ENCODE data around the gene ADAMTSL2. TPM values are rescaled to one million over a fixed set of nuclear protein-coding genes. Genes with fewer than 3 reads are reported as not detected.

Gene ADAMTSL2
- polyA plus RNA-seq, 2 of the 4 experiments (the other 2 are of a cell fraction), result not detected

GRCh38 chr9:133569121-133569785, 34.7 kb downstream of the ADAMTSL2 start:
- Histone ChIP-seq H3K9me3 (no peaks in the 10 kb centered on the region), H3K27ac (no peak overlapping the region), H3K4me2 (no peak overlapping the region), H3K4me1 (no peaks in the 10 kb centered on the region), H3K4me3 (no peak overlapping the region)
- TF ChIP-seq SMC3 (IDR thresholded peaks at IDR 0.05) (no peak), BCL3 (IDR thresholded peaks at IDR 0.05) (no peak), CHD2 (IDR thresholded peaks at IDR 0.05; ENCODE audit: low read length, partially characterized antibody) (no peak), NR3C1 (IDR thresholded peaks at IDR 0.05) (no peak), PBX3 (IDR thresholded peaks at IDR 0.05) (no peak), FOSL2 (IDR thresholded peaks at IDR 0.05) (no peak), FOSL2 (CRISPR knock-in tag; IDR thresholded peaks at IDR 0.05) (no peak), TP53 (CRISPR knock-in tag; IDR thresholded peaks at IDR 0.05) (no peak), MAX (IDR thresholded peaks at IDR 0.05) (no peak), CTCF (IDR thresholded peaks at IDR 0.05) (no peak), NFE2L2 (conservative IDR thresholded peaks at IDR 0.05; ENCODE audit: low read length) (no peak), GATA3 (IDR thresholded peaks at IDR 0.05; ENCODE audit: borderline replicate concordance) (no peak), EHF (CRISPR knock-in tag; IDR thresholded peaks at IDR 0.05) (no peak), ZFP36 (IDR thresholded peaks at IDR 0.05; ENCODE audit: borderline replicate concordance, partially characterized antibody) (no peak), ATOH8 (CRISPR knock-in tag; IDR thresholded peaks at IDR 0.05; ENCODE audit: low read depth) (no peak)
- FAIRE-seq, result no peak
- ChIA-PET CTCF (interaction anchor here (1.1 kb wide), 1 partner anchor 13 kb away, joined by 3 read pairs; no protein-coding TSS in a partner anchor), POLR2A (no interaction called here)
- 49% methylated on average over 12 of the region's 14 CpGs for WGBS (ENCODE audit: missing lambda C conversion rate)
- DNase-seq (ENCODE audit: low read depth in 1 of 2, low spot score in 1 of 2), result no peak
- ATAC-seq, result no peak

GRCh38 chr9:133569891-133570690, 35.6 kb downstream of the ADAMTSL2 start:
- Histone ChIP-seq H3K4me1 (no peaks in the 10 kb centered on the region), H3K27ac (no peak overlapping the region), H3K4me2 (no peak overlapping the region), H3K4me3 (no peak overlapping the region), H3K9me3 (no peaks in the 10 kb centered on the region)
- CTCF ChIA-PET, result no interaction called here
- POLR2A ChIA-PET, result no interaction called here
- WGBS (ENCODE audit: missing lambda C conversion rate), result 69% methylated on average over 34 of the region's 36 CpGs
- FAIRE-seq, result no peak
- TF ChIP-seq MYC (IDR thresholded peaks at IDR 0.05; ENCODE audit: borderline replicate concordance, low read length) (no peak), GATA3 (IDR thresholded peaks at IDR 0.05; ENCODE audit: borderline replicate concordance) (no peak)
- ATAC-seq, result no peak
- no peak for DNase-seq (ENCODE audit: low read depth in 1 of 2, low spot score in 1 of 2)

GRCh38 chr9:133570691-133571080, 36.2 kb downstream of the ADAMTSL2 start:
- no peaks in the 10 kb centered on the region for H3K4me1 ChIP-seq
- FAIRE-seq (no peak), DNase-seq (ENCODE audit: low read depth in 1 of 2, low spot score in 1 of 2) (no peak), ATAC-seq (no peak)
- 56% methylated on average over 16 of the region's 16 CpGs for WGBS (ENCODE audit: missing lambda C conversion rate)
- H3K9me3 ChIP-seq, result no peaks in the 10 kb centered on the region
- ChIA-PET CTCF (no interaction called here), POLR2A (no interaction called here)
- H3K4me2 ChIP-seq, result no peak overlapping the region
- H3K27ac ChIP-seq, result no peak overlapping the region
- H3K4me3 ChIP-seq, result no peak overlapping the region
- TF ChIP-seq EHF (CRISPR knock-in tag; IDR thresholded peaks at IDR 0.05), result no peak
- TF ChIP-seq KDM1A (IDR thresholded peaks at IDR 0.05; ENCODE audit: low read depth), result no peak
- TF ChIP-seq ZC3H11A (IDR thresholded peaks at IDR 0.05), result no peak
- TF ChIP-seq USF2 (IDR thresholded peaks at IDR 0.05), result no peak
- TF ChIP-seq HEYL (CRISPR knock-in tag; IDR thresholded peaks at IDR 0.05), result no peak
- no peak for TF ChIP-seq MAZ (IDR thresholded peaks at IDR 0.05; ENCODE audit: borderline replicate concordance, low read depth, low read length)
- no peak for TF ChIP-seq REST (IDR thresholded peaks at IDR 0.05)
- TF ChIP-seq KDM5A (IDR thresholded peaks at IDR 0.05), result no peak
- no peak for TF ChIP-seq RCOR1 (IDR thresholded peaks at IDR 0.05; ENCODE audit: low read depth, low read length)
